Gastrocnemius medialis (tissue), 4 donors: ENCODE data around the gene POLA1. TPM values are rescaled to one million over a fixed set of nuclear protein-coding genes. Genes with fewer than 3 reads are reported as not detected.
"Not testable (repeated sequence)": the region's sequence is repeated elsewhere in the genome, so short reads cannot be mapped to it uniquely, and the experiment has no call there.

Experiments
- ATAC-seq, 2 donors: fragments of 150-250 bp; one replicate each; pipeline ENCODE4 v1.9.1; 2016
- DNase-seq, 2 donors: peaks; one replicate each; pipeline ENCODE4 v3.0.0-alpha.2; 2019
- H3K27ac ChIP-seq, 4 donors: fragments of 200-600 bp; sonication (generic); 1 replicate in 1 of 4; 2 replicates in 3 of 4; pipeline ENCODE4 v1.5.1; 2016 to 2018; ENCODE audit warnings: mild to moderate bottlenecking in 2 of 4, moderate library complexity in 1 of 4
- H3K27me3 ChIP-seq, 3 donors: fragments of 200-600 bp; sonication (generic) in 2 of 3; 1 replicate in 1 of 3; 2 replicates in 2 of 3; pipeline versions ENCODE4 v1.5.1 to v1.6.0; 2016 to 2019; ENCODE audit warnings: mild to moderate bottlenecking in 1 of 3, moderate library complexity in 1 of 3
- H3K36me3 ChIP-seq, 2 donors: fragments of 200-600 bp; sonication (generic) in 1 of 2; one replicate each; pipeline ENCODE4 v1.5.1; 2017 to 2018
- H3K4me1 ChIP-seq, 2 donors: fragments of 200-600 bp; sonication (generic) in 1 of 2; one replicate each; pipeline ENCODE4 v1.5.1; 2016 to 2017; ENCODE audit warnings: mild to moderate bottlenecking in 2 of 2
- H3K4me3 ChIP-seq, 4 donors: fragments of 200-600 bp; sonication (generic) in 3 of 4; 1 replicate in 1 of 4; 2 replicates in 3 of 4; pipeline ENCODE4 v1.5.1; 2016 to 2019; ENCODE audit warnings: mild to moderate bottlenecking in 2 of 4
- H3K9me3 ChIP-seq, 3 donors: fragments of 200-600 bp; sonication (generic) in 2 of 3; 1 replicate in 1 of 3; 2 replicates in 2 of 3; pipeline ENCODE4 v1.5.1; 2016 to 2019
- POLR2A ChIP-seq, 2 donors: fragments of 450-650 bp; IDR thresholded peaks; one replicate each; pipeline ENCODE4 v1.6.1; 2017; ENCODE audit warnings: antibody characterized with exemption in 2 of 2, mild to moderate bottlenecking in 2 of 2, moderate library complexity in 2 of 2
- in situ Hi-C, 4 donors: fragments of 200-750 bp; cut with MboI; loops; one replicate each; pipeline versions ENCODE4 v1.15.0 to v1.8.0; 2017; ENCODE audit warnings: low sequenced_read_pairs in 4 of 4
- intact Hi-C: fragments of 100-400 bp; cut with DNase I; formaldehyde crosslinking; loops from one replicate; pipeline ENCODE4 v1.15.1; 2023; ENCODE audit warnings: low total_unique reads
- total RNA-seq, 4 donors: library from RNA; depleted of rRNA; stranded (reverse); fragments of >200 nt; gene quantifications; one replicate each; pipeline versions ENCODE4 v1.1.0 to v1.2.3, GENCODE V29; 2016
- TF ChIP-seq, protein P1 (sequence below), 5 experiments: fragments of 450-650 bp in 3 of 5; fragments of 200-600 bp in 2 of 5; sonication (generic) in 2 of 5; IDR thresholded peaks in 4 of 5; conservative IDR thresholded peaks in 1 of 5; 1 replicate in 4 of 5; 2 replicates in 1 of 5; pipeline ENCODE4 v1.5.1; 2016 to 2019; ENCODE audit warnings: antibody characterized with exemption in 5 of 5, mild to moderate bottlenecking in 3 of 5, moderate library complexity in 3 of 5

POLA1 gene
- total RNA-seq, 4 donors from 2014 or later, result 5.2 to 9.6 (median 6.9) TPM

DNA sequence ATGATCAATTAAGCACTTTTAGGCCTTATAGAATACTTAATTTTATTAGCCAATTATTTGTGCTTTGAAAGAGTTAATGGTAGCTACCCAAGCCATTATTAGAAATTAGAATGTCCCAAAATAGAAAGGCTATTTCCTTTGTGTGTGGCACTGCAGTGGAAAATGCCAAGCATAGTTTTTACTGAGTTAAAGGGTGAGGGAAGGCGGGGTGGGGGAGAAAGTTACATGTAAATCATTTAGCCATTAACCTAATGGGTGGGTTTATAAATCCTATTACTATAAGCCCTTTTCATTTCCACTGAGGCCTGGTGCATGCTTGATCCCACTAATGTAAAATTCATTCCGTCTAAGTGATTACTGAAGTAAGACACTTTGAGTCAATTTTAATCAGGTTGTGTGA is 105.8 kb downstream of the POLA1 start:
- ATAC-seq (no peak), DNase-seq (no peak)
- H3K9me3 ChIP-seq, result no peaks in the 10 kb centered on the region
- no peak for TF ChIP-seq POLR2A (IDR thresholded peaks at IDR 0.05)
- TF ChIP-seq, protein P1, sequence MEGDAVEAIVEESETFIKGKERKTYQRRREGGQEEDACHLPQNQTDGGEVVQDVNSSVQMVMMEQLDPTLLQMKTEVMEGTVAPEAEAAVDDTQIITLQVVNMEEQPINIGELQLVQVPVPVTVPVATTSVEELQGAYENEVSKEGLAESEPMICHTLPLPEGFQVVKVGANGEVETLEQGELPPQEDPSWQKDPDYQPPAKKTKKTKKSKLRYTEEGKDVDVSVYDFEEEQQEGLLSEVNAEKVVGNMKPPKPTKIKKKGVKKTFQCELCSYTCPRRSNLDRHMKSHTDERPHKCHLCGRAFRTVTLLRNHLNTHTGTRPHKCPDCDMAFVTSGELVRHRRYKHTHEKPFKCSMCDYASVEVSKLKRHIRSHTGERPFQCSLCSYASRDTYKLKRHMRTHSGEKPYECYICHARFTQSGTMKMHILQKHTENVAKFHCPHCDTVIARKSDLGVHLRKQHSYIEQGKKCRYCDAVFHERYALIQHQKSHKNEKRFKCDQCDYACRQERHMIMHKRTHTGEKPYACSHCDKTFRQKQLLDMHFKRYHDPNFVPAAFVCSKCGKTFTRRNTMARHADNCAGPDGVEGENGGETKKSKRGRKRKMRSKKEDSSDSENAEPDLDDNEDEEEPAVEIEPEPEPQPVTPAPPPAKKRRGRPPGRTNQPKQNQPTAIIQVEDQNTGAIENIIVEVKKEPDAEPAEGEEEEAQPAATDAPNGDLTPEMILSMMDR (IDR thresholded peaks at IDR 0.05 in 4 of 5, conservative IDR thresholded peaks at IDR 0.05 in 1 of 5), result no peak
- peaks cover 0 to 7% of the 10 kb centered on the region in 2 donors for H3K4me1 ChIP-seq
- H3K27ac ChIP-seq, result peak overlapping the region in 1 of 4 donors; percentile 54
- H3K36me3 ChIP-seq, result no peaks in the 10 kb centered on the region
- H3K4me3 ChIP-seq, result no peak overlapping the region
- intact Hi-C loops, result no loop called here
- H3K27me3 ChIP-seq, result no peaks in the 10 kb centered on the region
- in situ Hi-C loops, result no loop called here

DNA sequence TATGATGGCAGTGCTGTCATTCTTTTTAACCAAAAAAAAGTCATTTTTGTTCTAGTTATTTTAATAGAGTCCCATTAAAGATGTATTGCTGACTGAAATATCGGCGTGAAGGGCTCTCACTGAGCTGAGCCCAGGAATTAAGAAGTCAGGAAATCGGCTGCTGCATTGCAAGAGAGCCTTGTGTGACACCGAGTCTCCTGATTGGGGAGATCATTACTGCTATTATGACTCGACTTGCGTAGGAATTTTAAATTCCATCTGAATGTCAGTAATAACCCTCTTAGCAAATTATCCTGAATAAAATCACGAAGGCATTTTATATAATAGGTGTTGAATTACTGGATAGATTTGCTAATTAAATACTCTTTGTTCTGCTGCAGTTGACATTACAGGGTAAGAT is 111.5 kb downstream of the POLA1 start:
- intact Hi-C loops, result no loop called here

DNA sequence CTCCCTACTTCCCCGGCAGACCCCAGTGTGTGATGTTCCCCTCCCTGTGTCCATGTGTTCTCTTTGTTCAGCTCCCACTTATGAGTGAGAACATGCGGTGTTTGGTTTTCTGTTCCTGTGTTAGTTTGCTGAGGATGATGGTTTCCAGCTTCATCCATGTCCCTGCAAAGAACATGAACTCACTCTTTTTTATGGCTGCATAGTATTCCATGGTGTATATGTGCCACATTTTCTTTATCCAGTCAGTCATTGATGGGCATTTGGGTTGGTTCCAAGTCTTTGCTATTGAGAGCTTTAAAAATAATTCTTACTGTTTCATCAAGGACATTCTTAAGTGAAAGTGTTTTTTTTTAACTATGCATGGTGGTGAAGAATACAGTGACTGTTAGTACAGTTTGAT is 126.1 kb downstream of the POLA1 start:
- in situ Hi-C loops, H3K4me1 ChIP-seq, ATAC-seq, H3K9me3 ChIP-seq, H3K4me3 ChIP-seq, H3K27ac ChIP-seq, intact Hi-C loops, H3K27me3 ChIP-seq, DNase-seq, H3K36me3 ChIP-seq: not testable (repeated sequence)

More for the DNA sequence above, 111.5 kb downstream of the POLA1 start:
- TF ChIP-seq, protein P1 (IDR thresholded peaks at IDR 0.05 in 4 of 5, conservative IDR thresholded peaks at IDR 0.05 in 1 of 5), result no peak
- TF ChIP-seq POLR2A (IDR thresholded peaks at IDR 0.05), result no peak
- DNase-seq, result no peak
- Histone ChIP-seq H3K27me3 (no peaks in the 10 kb centered on the region), H3K9me3 (no peaks in the 10 kb centered on the region), H3K4me1 (no peaks in the 10 kb centered on the region), H3K4me3 (no peak overlapping the region), H3K36me3 (no peaks in the 10 kb centered on the region), H3K27ac (no peak overlapping the region)
- in situ Hi-C loops, result no loop called here
- no peak for ATAC-seq

DNA sequence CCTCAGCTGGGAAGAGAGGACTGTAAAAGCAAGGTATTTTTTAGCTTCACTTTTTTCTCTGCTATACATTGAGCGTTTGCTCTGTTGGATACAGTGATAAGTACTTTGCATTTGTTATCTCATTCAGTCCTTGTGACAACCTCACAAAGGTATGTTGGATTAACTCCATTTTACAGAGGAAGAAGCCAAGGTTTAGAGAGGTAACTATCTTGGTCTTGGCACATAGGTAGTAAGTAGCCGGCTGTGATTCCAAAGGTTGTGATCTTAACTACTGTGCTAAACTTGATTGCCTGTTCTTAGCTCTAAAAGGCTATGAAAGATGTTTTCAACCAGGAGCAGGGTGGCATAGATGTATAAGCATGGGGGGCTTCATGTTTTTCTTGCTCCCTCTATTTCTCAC is 134.4 kb downstream of the POLA1 start:
- in situ Hi-C loops (loop anchor here in 2 of 4 donors (25.0 kb wide), 1 partner anchor 184 kb away; the partner anchor contains the start of gene ARX (in 2 of the 2)), intact Hi-C loops (no loop called here)
- H3K4me1 ChIP-seq, result no peaks in the 10 kb centered on the region
- no peak overlapping the region for H3K4me3 ChIP-seq
- TF ChIP-seq, protein P1 (IDR thresholded peaks at IDR 0.05 in 4 of 5, conservative IDR thresholded peaks at IDR 0.05 in 1 of 5), result no peak
- no peak for TF ChIP-seq POLR2A (IDR thresholded peaks at IDR 0.05)
- no peaks in the 10 kb centered on the region for H3K9me3 ChIP-seq
- ATAC-seq (no peak), DNase-seq (no peak)
- H3K36me3 ChIP-seq, result no peaks in the 10 kb centered on the region
- no peak overlapping the region for H3K27ac ChIP-seq
- no peaks in the 10 kb centered on the region for H3K27me3 ChIP-seq

DNA sequence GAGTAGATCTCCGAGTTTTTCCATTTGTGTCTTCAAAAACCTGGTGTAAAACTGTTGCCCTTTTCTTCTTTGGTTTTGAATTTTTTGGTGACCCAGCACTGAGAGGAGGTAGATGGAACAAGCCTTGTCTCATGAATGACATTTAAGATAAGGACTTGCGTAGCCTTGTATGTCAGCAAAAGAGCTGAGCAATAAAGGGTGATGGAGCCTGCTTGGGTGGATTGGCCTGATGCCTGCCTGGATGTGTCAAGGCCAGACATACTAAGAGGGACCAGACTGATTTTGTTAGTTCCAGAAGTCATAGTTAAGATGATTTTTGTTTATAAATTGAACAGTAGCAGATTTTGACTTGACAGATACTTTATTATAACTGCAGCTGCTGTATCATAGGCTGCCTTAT is 134.9 kb downstream of the POLA1 start:
- in situ Hi-C loops, result loop anchor here in 2 of 4 donors (25.0 kb wide), 1 partner anchor 184 kb away; the partner anchor contains the start of gene ARX (in 2 of the 2)
- no peak overlapping the region for H3K27ac ChIP-seq
- TF ChIP-seq, protein P1 (IDR thresholded peaks at IDR 0.05 in 4 of 5, conservative IDR thresholded peaks at IDR 0.05 in 1 of 5), result no peak
- no peak for TF ChIP-seq POLR2A (IDR thresholded peaks at IDR 0.05)
- ATAC-seq (no peak), DNase-seq (no peak)
- H3K9me3 ChIP-seq, result no peaks in the 10 kb centered on the region
- no peaks in the 10 kb centered on the region for H3K4me1 ChIP-seq
- H3K4me3 ChIP-seq, result no peak overlapping the region
- no peaks in the 10 kb centered on the region for H3K27me3 ChIP-seq
- H3K36me3 ChIP-seq, result no peaks in the 10 kb centered on the region
- intact Hi-C loops, result no loop called here
